Measurements from ENCODE around the gene IFNG-AS1. TPM values are rescaled to one million over a fixed set of nuclear protein-coding genes. Genes with fewer than 3 reads are reported as not detected.

Gene IFNG-AS1
- total RNA-seq, 1 experiment from 2014 or later, result not detected

DNA sequence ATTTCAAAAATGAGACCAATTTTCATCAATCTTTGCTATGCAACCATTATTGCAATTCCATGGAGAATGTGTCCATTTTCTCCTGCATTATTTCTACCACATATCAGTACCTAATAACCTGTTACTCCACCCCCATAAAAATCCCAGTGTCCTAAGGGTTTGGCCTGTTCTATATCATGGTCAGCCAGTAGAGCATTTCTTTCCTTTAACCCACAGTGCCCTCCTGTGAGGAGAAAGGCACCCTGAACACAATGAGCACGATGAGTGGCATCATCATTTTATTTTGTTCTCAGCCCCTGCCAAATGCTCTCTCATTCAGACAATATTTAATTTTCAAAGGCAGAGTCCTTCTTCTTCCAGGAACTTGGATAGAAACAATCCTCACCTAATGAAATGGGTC, 11.6 kb upstream of the IFNG-AS1 start:
- no peak for ATAC-seq
- CTCF ChIA-PET, result no interaction called here

DNA sequence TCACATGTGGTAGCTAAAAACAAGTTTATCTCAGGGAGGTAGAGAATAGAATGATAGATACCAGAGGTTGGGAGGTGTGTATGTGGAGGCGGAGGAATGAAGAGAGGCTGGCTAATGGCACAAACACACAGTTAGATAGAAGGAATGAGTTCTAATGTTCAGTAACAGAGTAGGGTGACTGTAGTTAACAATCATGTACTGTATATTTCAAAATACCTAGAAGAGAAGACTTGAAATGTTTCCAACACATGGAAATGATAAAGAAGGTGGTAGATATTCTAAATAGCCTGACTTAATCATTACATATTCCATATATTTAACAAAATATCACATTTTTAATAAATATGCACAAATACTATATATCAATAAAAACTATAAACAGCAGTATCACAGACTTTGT, 8.9 kb upstream of the IFNG-AS1 start:
- H4K20me1 ChIP-seq (ENCODE audit: insufficient read depth), result no peaks in the 10 kb centered on the region
- no peak overlapping the region for H3K4me2 ChIP-seq (ENCODE audit: low read length)
- H3K4me3 ChIP-seq (replicated peaks in 1 of 2; ENCODE audit: low read depth in 1 of 2, low read length in 2 of 2), result no peak overlapping the region
- no peak for ATAC-seq
- H3K27me3 ChIP-seq (ENCODE audit: insufficient read depth, low read length), result no peaks in the 10 kb centered on the region
- H3K9me2 ChIP-seq (ENCODE audit: insufficient read depth), result no peaks in the 10 kb centered on the region
- TF ChIP-seq EGR1 (IDR thresholded peaks at IDR 0.05; ENCODE audit: low read depth) (no peak), FOSL1 (IDR thresholded peaks at IDR 0.05; ENCODE audit: low read depth) (no peak), SRF (IDR thresholded peaks at IDR 0.05; ENCODE audit: low read depth) (no peak), EZH2 (IDR thresholded peaks at IDR 0.05) (no peak)
- H2AFZ ChIP-seq (ENCODE audit: low read depth, low read length, poor library complexity, severe bottlenecking), result no peak overlapping the region
- peaks cover 8 to 24% of the 10 kb centered on the region in 2 experiments; a peak in 3 of 4 replicates for H3K4me1 ChIP-seq (ENCODE audit: control insufficient read depth in 1 of 2, insufficient read depth in 2 of 2, low read length in 2 of 2)
- no peaks in the 10 kb centered on the region for H3K79me2 ChIP-seq (ENCODE audit: insufficient read depth, low read length)
- DNase-seq (ENCODE audit: low read depth, low spot score), result no peak
- intact Hi-C loops (cut with micrococcal nuclease), result no loop called here
- BruUV-seq (replicated peaks), result no TSS peak
- RAD21 ChIA-PET (ENCODE audit: low non-redundant PET in 1 of 2, low total read pairs in 2 of 2, uncharacterized antibody in 2 of 2, unreplicated experiment in 2 of 2), result no interaction called here
- no peaks in the 10 kb centered on the region for H3K36me3 ChIP-seq (ENCODE audit: control insufficient read depth in 1 of 2, insufficient read depth in 2 of 2, low read length in 2 of 2)
- H3K9ac ChIP-seq (ENCODE audit: low read length), result no peak overlapping the region
- POLR2A ChIA-PET, result no interaction called here
- CTCF ChIA-PET, result no interaction called here
- no peak overlapping the region; the same call in 1 of the 2 replicates for H3K27ac ChIP-seq (ENCODE audit: low read depth, low read length)
- H3K9me3 ChIP-seq (ENCODE audit: control insufficient read depth in 1 of 2, insufficient read depth in 1 of 2, low read depth in 1 of 2, low read length in 2 of 2), result no peaks in the 10 kb centered on the region

More for the DNA sequence above, 11.6 kb upstream of the IFNG-AS1 start:
- POLR2A ChIA-PET, result no interaction called here
- no TSS peak for BruUV-seq (replicated peaks)
- Histone ChIP-seq H3K79me2 (ENCODE audit: insufficient read depth, low read length) (no peaks in the 10 kb centered on the region), H3K4me1 (ENCODE audit: control insufficient read depth in 1 of 2, insufficient read depth in 2 of 2, low read length in 2 of 2) (peaks cover 8 to 24% of the 10 kb centered on the region in 2 experiments; a peak in 3 of 4 replicates), H2AFZ (ENCODE audit: low read depth, low read length, poor library complexity, severe bottlenecking) (peak overlapping the region; percentile 35), H3K4me2 (ENCODE audit: low read length) (no peak overlapping the region), H3K27ac (ENCODE audit: low read depth, low read length) (no peak overlapping the region), H3K36me3 (ENCODE audit: control insufficient read depth in 1 of 2, insufficient read depth in 2 of 2, low read length in 2 of 2) (no peaks in the 10 kb centered on the region), H3K9me2 (ENCODE audit: insufficient read depth) (no peaks in the 10 kb centered on the region), H3K4me3 (replicated peaks in 1 of 2; ENCODE audit: low read depth in 1 of 2, low read length in 2 of 2) (no peak overlapping the region), H3K9me3 (ENCODE audit: control insufficient read depth in 1 of 2, insufficient read depth in 1 of 2, low read depth in 1 of 2, low read length in 2 of 2) (no peaks in the 10 kb centered on the region), H3K27me3 (ENCODE audit: insufficient read depth, low read length) (no peaks in the 10 kb centered on the region), H4K20me1 (ENCODE audit: insufficient read depth) (no peaks in the 10 kb centered on the region), H3K9ac (ENCODE audit: low read length) (no peak overlapping the region)
- intact Hi-C loops (cut with micrococcal nuclease), result no loop called here
- no peak for DNase-seq (ENCODE audit: low read depth, low spot score)
- RAD21 ChIA-PET (ENCODE audit: low non-redundant PET in 1 of 2, low total read pairs in 2 of 2, uncharacterized antibody in 2 of 2, unreplicated experiment in 2 of 2), result no interaction called here
- TF ChIP-seq YY1 (IDR thresholded peaks at IDR 0.05; ENCODE audit: extremely low read depth, insufficient replicate concordance, low read depth, low read length) (no peak), RAD21 (IDR thresholded peaks at IDR 0.05; ENCODE audit: low read depth) (0 out of 2 replicates have a peak, but pooled peaks have one; percentile 18)
